PC-9 (cell line): ENCODE data around the gene ESPNL.

Experiments
- CTCF ChIP-seq: fragments of 200-600 bp; sonication (generic); conservative IDR thresholded peaks from 2 replicates; pipeline ENCODE4 v1.6.1; 2017; ENCODE audit warnings: mixed run types, antibody characterized with exemption, mild to moderate bottlenecking, moderate library complexity
- EZH2 ChIP-seq: fragments of 200-600 bp; sonication (generic); IDR thresholded peaks from 2 replicates; pipeline ENCODE4 v1.8.0; 2017; ENCODE audit warnings: antibody characterized with exemption, low read depth

GRCh38 chr2:238146884-238147544, 46.9 kb downstream of the ESPNL start:
- TF ChIP-seq CTCF (no peak), EZH2 (no peak)
